ENCODE measurements around the gene PDE4D. TPM values are rescaled to one million over a fixed set of nuclear protein-coding genes. Genes with fewer than 3 reads are reported as not detected.
"Not testable (repeated sequence)": the region's sequence is repeated elsewhere in the genome, so short reads cannot be mapped to it uniquely, and the experiment has no call there.

PDE4D gene
- total RNA-seq, 1 donor from 2014 or later: 14.2 TPM

DNA sequence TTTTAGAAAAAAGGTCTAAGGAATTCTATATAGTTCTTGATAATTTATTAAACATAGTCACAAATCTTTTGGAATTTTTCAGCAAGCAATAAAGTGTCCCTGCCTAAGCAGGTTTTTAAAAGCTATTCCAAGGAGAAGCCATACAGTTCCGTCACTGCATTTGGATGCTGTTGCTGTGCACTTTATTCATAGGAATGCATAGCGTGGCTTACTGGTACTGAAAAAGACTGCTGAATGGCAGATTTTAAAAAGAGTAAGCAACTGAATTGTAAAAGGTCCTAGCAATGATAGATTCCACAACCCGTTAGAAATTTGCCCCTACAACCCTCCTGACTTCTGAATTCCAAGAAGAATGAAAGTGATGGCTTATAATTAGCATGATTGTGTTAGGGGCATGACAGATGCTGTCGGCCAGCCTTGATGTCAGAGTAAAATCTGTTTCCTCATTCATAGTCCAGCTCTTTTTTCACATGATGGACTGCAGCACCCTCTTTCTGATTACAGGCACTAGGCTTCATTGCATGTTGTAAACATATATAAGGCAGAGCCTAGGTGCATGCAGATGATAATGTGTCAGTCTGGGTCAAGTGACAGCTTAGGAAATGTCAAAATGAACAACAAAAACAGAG, 227.0 kb downstream of the PDE4D start:
- H3K4me3 Mint-ChIP-seq (ENCODE audit: unreplicated experiment): no peak overlapping the region
- Histone ChIP-seq H3K79me2 (ENCODE audit: insufficient read depth, low read length) (no peaks in the 10 kb centered on the region), H3K9me3 (ENCODE audit: insufficient read depth, low read depth, low read length) (no peaks in the 10 kb centered on the region), H3K4me3 (ENCODE audit: insufficient read depth, low read depth, low read length) (no peak overlapping the region), H3K27me3 (ENCODE audit: insufficient read depth, low read length) (no peaks in the 10 kb centered on the region), H3K4me1 (ENCODE audit: insufficient read depth, low read length) (peaks cover 7% of the 10 kb centered on the region), H2AFZ (ENCODE audit: low read depth, low read length) (no peak overlapping the region), H3K9ac (ENCODE audit: low read length) (no peak overlapping the region), H3K4me2 (ENCODE audit: low read length) (no peak overlapping the region), H3K27ac (ENCODE audit: low read depth, low read length) (no peak overlapping the region), H3K36me3 (ENCODE audit: insufficient read depth, low read length) (no peaks in the 10 kb centered on the region), H4K20me1 (ENCODE audit: insufficient read depth, low read length) (no peaks in the 10 kb centered on the region)
- DNase-seq (ENCODE audit: low read depth): no peak
- no peak overlapping the region for H3K27ac Mint-ChIP-seq (ENCODE audit: unreplicated experiment)
- no peaks in the 10 kb centered on the region for H3K9me3 Mint-ChIP-seq (ENCODE audit: unreplicated experiment)
- TF ChIP-seq CTCF (IDR thresholded peaks at IDR 0.05; ENCODE audit: insufficient read depth, low read depth, low read length) (no peak), EZH2 (IDR thresholded peaks at IDR 0.05; ENCODE audit: insufficient read depth, low read length) (no peak)
- no peaks in the 10 kb centered on the region for H3K36me3 Mint-ChIP-seq (ENCODE audit: low read depth, unreplicated experiment)
- H3K27me3 Mint-ChIP-seq (ENCODE audit: low read depth, unreplicated experiment): no peaks in the 10 kb centered on the region
- no peak for FAIRE-seq
- peaks cover 12% of the 10 kb centered on the region for H3K4me1 Mint-ChIP-seq (ENCODE audit: low read depth, unreplicated experiment)

GRCh38 chr5:59665832-59666203, 227.7 kb downstream of the PDE4D start:
- not testable (repeated sequence) for H3K4me3 ChIP-seq (ENCODE audit: insufficient read depth, low read depth, low read length); H3K79me2 ChIP-seq (ENCODE audit: insufficient read depth, low read length); H3K27me3 ChIP-seq (ENCODE audit: insufficient read depth, low read length); H3K36me3 ChIP-seq (ENCODE audit: insufficient read depth, low read length); H3K9ac ChIP-seq (ENCODE audit: low read length); H2AFZ ChIP-seq (ENCODE audit: low read depth, low read length); H4K20me1 ChIP-seq (ENCODE audit: insufficient read depth, low read length); H3K27ac ChIP-seq (ENCODE audit: low read depth, low read length); H3K9me3 Mint-ChIP-seq (ENCODE audit: unreplicated experiment); H3K27me3 Mint-ChIP-seq (ENCODE audit: low read depth, unreplicated experiment); FAIRE-seq; H3K36me3 Mint-ChIP-seq (ENCODE audit: low read depth, unreplicated experiment); H3K4me1 ChIP-seq (ENCODE audit: insufficient read depth, low read length); H3K9me3 ChIP-seq (ENCODE audit: insufficient read depth, low read depth, low read length); DNase-seq (ENCODE audit: low read depth); H3K4me2 ChIP-seq (ENCODE audit: low read length); H3K4me3 Mint-ChIP-seq (ENCODE audit: unreplicated experiment); H3K27ac Mint-ChIP-seq (ENCODE audit: unreplicated experiment)
- peaks cover 14% of the 10 kb centered on the region for H3K4me1 Mint-ChIP-seq (ENCODE audit: low read depth, unreplicated experiment)

DNA sequence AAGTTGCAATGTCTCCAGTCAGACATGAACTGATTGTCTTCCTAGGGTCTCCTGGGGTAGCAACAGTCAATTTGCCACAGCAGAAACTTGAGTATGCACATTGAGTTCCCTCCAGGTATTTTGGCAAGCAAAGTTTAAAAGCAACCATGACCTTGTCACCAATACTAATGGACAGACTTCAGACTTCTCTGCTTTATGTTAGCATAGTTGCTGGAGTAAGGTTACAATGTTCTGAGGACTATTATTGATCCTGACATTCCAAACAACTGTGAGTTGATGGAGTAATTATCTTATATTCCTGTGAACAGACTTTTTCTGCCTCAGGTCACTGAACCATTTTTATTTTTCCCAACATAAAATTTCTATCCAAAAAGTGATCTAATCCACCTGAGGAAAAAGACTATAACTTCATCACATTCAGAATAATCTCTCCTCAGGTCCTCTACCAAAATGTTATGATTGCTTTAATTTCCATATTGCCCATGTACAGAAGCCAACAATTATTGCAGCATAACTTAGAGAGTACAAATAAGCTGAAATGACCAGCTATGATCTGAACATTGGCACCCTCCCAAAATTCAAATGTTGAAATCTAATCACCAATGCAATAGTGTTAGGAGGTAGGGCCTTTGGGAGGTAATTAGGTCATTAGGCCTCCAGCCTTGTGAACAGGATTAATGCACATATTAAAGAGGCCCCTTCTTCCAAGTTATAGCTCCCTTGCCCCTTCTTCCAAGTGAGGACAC, 228.3 kb downstream of the PDE4D start:
- TF ChIP-seq EZH2 (IDR thresholded peaks at IDR 0.05; ENCODE audit: insufficient read depth, low read length) (no peak), CTCF (IDR thresholded peaks at IDR 0.05; ENCODE audit: insufficient read depth, low read depth, low read length) (no peak)
- no peak overlapping the region for H3K4me2 ChIP-seq (ENCODE audit: low read length)
- H3K79me2 ChIP-seq (ENCODE audit: insufficient read depth, low read length): no peaks in the 10 kb centered on the region
- H3K36me3 Mint-ChIP-seq (ENCODE audit: low read depth, unreplicated experiment): no peaks in the 10 kb centered on the region
- no peak overlapping the region for H3K4me3 ChIP-seq (ENCODE audit: insufficient read depth, low read depth, low read length)
- H4K20me1 ChIP-seq (ENCODE audit: insufficient read depth, low read length): no peaks in the 10 kb centered on the region
- H3K9me3 Mint-ChIP-seq (ENCODE audit: unreplicated experiment): no peaks in the 10 kb centered on the region
- no peak overlapping the region for H2AFZ ChIP-seq (ENCODE audit: low read depth, low read length)
- no peaks in the 10 kb centered on the region for H3K27me3 Mint-ChIP-seq (ENCODE audit: low read depth, unreplicated experiment)
- H3K4me3 Mint-ChIP-seq (ENCODE audit: unreplicated experiment): no peak overlapping the region
- H3K36me3 ChIP-seq (ENCODE audit: insufficient read depth, low read length): no peaks in the 10 kb centered on the region
- no peaks in the 10 kb centered on the region for H3K9me3 ChIP-seq (ENCODE audit: insufficient read depth, low read depth, low read length)
- no peak overlapping the region for H3K9ac ChIP-seq (ENCODE audit: low read length)
- H3K27ac Mint-ChIP-seq (ENCODE audit: unreplicated experiment): no peak overlapping the region
- no peak overlapping the region for H3K27ac ChIP-seq (ENCODE audit: low read depth, low read length)
- H3K27me3 ChIP-seq (ENCODE audit: insufficient read depth, low read length): no peaks in the 10 kb centered on the region
- H3K4me1 Mint-ChIP-seq (ENCODE audit: low read depth, unreplicated experiment): peaks cover 20% of the 10 kb centered on the region
- no peak for FAIRE-seq
- no peak for DNase-seq (ENCODE audit: low read depth)
- H3K4me1 ChIP-seq (ENCODE audit: insufficient read depth, low read length): peaks cover 7% of the 10 kb centered on the region

Measured in astrocyte (in vitro differentiated cells and primary cell).